Measurements from ENCODE around the gene TSHZ1.

TSHZ1 gene

DNA sequence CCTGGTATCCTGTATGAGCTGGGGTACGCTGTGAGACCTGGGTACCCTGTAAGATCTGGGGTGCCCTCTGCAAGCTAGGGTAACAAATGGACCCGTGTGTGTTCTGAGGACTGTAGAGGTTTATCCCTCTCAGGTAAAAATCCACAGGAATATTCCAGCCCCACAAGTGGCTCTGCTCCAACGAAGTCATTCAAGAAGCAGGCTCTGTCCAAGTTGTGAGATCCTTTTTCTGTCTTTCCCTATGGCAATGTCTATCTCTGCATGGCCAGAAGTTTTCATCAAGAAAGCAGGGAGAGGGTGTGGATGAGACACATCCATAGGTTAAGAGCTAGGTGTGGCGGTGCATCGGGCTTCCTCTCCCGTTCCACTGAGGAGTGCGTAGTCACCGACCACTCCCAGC is 44.7 kb upstream of the TSHZ1 start:
- DNase-seq (ENCODE audit: low spot score), result no peak
- TF ChIP-seq, protein P1, sequence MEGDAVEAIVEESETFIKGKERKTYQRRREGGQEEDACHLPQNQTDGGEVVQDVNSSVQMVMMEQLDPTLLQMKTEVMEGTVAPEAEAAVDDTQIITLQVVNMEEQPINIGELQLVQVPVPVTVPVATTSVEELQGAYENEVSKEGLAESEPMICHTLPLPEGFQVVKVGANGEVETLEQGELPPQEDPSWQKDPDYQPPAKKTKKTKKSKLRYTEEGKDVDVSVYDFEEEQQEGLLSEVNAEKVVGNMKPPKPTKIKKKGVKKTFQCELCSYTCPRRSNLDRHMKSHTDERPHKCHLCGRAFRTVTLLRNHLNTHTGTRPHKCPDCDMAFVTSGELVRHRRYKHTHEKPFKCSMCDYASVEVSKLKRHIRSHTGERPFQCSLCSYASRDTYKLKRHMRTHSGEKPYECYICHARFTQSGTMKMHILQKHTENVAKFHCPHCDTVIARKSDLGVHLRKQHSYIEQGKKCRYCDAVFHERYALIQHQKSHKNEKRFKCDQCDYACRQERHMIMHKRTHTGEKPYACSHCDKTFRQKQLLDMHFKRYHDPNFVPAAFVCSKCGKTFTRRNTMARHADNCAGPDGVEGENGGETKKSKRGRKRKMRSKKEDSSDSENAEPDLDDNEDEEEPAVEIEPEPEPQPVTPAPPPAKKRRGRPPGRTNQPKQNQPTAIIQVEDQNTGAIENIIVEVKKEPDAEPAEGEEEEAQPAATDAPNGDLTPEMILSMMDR (IDR thresholded peaks at IDR 0.05; ENCODE audit: extremely low read depth, missing control alignments), result no peak

DNA sequence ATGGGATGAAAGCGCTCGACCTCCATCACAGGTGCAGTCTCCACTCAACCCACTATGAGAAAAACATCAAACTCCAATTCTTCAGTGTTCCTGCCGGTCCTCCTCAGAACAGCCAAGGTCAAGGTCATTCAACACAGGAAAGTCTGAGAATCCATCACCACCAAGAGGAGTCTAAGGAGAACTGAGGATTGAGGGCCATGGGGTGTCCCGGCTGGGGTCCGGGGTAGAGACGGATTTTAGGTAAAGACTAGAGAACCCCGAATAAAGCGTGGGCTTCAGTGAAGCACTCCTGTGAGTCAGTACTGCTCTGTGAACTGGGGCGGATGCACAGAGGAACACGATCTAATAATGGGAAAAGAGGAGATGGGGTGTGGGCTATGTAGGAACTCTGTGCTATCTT is 43.5 kb upstream of the TSHZ1 start:
- TF ChIP-seq, protein P1 (IDR thresholded peaks at IDR 0.05; ENCODE audit: extremely low read depth, missing control alignments), result no peak
- no peak for DNase-seq (ENCODE audit: low spot score)

DNA sequence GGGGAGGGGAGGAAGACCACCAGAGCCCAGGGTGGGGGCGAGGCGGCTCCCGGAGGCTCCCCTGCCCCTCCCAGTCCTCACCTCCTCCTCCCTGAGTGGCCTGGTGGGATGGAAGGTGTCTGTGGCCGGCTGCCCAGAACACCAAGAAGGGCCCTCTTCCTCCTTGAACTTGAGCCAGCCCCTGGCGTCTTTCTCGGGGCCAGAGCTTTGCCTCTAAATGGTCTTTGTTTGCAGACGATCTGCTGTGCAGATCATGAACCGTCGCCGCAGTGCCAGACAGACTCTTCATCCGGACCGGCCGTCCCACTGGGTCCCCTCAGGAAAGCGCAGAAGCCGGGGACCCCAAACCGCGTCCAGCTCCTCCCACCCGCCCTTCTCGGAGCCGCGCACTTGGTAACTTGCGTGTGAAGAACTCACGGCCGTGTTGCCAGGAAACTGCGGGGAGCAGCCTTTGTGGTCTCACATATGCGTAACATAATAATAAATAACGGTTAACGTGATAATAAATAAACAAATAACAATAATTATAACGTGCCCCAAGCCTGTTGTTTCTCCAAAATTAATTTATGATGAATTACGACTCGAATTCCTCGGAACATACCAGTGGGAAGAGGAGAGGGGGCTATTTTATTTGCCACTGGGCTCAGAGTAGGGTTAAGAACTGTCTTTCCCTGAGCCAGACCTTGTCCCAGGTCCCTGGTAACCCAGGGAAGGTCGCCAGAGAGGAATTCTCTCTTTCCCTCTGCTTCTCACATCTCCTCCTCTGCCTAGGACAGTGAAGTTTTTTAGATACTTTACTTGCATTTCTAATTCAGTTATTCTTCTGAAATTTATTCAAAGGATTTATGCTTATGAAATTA is 42.6 kb upstream of the TSHZ1 start:
- no peak for DNase-seq (ENCODE audit: low spot score)
- TF ChIP-seq, protein P1 (IDR thresholded peaks at IDR 0.05; ENCODE audit: extremely low read depth, missing control alignments), result no peak

DNA sequence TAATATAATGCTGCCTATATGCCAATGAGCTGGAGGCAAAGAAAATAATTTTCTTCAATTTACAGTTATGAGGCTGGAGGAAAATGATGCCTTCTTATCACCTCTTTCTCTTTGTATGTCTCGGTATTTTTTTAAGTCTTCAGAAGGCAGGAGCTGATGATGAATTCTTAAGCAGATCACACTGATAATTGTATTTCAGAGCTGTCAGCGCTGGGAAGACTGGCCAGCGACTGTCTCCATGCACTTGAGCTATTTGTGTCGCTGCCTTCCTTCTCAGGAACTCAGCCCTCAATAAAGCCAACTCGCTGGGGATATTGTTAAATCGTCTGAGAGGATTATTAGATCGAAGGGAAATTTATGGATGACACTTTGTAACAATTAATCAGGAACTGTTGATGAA is 42.0 kb upstream of the TSHZ1 start:
- TF ChIP-seq, protein P1 (IDR thresholded peaks at IDR 0.05; ENCODE audit: extremely low read depth, missing control alignments), result no peak
- no peak for DNase-seq (ENCODE audit: low spot score)

DNA sequence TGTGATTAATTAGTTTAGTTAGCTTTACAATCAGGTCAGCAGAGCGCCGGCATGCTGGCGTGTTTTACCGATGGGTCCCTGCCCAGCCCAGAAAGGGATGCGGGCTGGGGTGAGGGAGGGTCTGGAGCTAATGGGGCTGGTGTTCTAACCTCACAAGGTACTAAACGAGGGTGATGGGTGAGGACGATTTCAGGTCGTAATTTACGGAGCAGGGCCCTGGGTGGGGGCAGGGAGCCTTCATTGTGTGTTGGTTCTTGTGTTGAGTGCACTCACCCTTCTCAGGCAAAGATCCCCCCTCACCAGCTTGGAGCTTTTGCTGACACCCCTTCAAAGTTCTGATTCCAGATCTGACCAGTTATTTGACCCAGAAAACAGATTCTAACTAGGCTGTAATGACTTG is 41.2 kb upstream of the TSHZ1 start:
- TF ChIP-seq, protein P1 (IDR thresholded peaks at IDR 0.05; ENCODE audit: extremely low read depth, missing control alignments), result no peak

DNA sequence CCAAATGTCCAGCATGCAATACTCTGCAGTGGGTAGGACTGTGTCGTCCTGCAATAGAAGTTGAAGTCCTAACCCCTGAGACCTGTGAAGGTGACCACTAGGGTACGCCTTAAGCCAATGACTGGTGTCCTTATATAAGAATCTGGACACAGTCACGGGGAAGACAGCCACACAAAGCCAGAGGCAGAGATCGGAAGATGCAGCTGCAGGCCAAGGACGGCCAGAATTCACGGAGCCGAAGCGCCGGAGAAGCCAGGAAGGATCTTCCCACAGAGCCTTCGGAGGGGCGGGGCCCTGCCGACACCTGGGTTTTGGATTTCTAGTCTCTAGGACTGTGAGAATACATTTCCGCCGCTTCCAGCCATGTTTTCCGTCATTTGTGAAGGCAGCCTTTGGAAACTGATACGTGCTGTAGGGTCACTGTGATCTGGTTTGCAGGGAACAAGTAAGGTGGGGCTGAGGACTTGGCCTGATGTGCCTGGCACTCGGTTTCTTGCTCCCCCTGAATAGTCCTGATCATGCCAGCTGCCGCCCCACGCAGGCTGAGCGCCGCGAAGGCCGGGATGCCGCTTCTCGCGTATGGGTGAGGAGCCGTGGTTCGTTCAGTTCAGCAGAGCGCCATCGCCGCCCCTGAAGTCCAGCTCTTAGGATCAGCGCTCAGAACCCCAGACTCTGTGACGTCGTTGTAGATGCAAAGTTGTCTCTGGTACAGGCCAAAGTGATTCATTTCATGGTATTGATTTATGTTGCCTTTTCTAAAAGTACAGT is 40.4 kb upstream of the TSHZ1 start:
- no peak for DNase-seq (ENCODE audit: low spot score)
- TF ChIP-seq, protein P1 (IDR thresholded peaks at IDR 0.05; ENCODE audit: extremely low read depth, missing control alignments), result no peak

More for the DNA sequence above, 41.2 kb upstream of the TSHZ1 start:
- DNase-seq (ENCODE audit: low spot score), result no peak

DNA sequence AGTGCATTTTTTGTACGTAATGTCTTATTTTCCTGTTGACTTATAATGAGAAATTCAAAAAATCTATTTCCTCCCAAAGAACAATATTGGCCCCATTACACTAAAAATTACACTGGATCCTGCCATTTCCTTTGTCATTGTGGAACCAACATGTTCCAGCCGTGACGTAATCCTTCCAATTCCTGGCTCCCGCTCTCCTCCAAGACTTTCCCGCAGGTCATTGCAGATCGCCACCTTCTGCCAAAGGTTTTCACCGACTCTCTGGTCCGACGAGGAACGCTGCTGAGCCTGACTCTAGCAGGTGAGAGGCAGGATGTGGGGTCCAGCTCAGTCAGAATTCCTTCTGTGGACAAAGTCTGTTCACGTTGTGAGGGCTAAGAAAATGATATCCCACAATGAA is 39.7 kb upstream of the TSHZ1 start:
- DNase-seq (ENCODE audit: low spot score), result no peak
- TF ChIP-seq, protein P1 (IDR thresholded peaks at IDR 0.05; ENCODE audit: extremely low read depth, missing control alignments), result no peak
